HG03469 (cell line): ENCODE measurements around the gene IFNA10.
"Not testable (repeated sequence)": the region's sequence is repeated elsewhere in the genome, so short reads cannot be mapped to it uniquely, and the experiment has no call there.

ENCODE experiments used
- ATAC-seq: cut with Tn5 transposase; IDR thresholded peaks from one replicate; pipeline ENCODE4 v1.9.1; 2021; ENCODE audit warnings: mild to moderate bottlenecking, moderate library complexity, moderate number of reproducible peaks; ENCODE audit not compliant: unreplicated experiment

The IFNA10 gene

GRCh38 chr9:21207043-21207442 is at the start of gene IFNA10:
IFNA10 (minus strand) TSS chr9:21207143; CDS start chr9:21207097, 46 bp downstream.
- ATAC-seq, result not testable (repeated sequence)

DNA sequence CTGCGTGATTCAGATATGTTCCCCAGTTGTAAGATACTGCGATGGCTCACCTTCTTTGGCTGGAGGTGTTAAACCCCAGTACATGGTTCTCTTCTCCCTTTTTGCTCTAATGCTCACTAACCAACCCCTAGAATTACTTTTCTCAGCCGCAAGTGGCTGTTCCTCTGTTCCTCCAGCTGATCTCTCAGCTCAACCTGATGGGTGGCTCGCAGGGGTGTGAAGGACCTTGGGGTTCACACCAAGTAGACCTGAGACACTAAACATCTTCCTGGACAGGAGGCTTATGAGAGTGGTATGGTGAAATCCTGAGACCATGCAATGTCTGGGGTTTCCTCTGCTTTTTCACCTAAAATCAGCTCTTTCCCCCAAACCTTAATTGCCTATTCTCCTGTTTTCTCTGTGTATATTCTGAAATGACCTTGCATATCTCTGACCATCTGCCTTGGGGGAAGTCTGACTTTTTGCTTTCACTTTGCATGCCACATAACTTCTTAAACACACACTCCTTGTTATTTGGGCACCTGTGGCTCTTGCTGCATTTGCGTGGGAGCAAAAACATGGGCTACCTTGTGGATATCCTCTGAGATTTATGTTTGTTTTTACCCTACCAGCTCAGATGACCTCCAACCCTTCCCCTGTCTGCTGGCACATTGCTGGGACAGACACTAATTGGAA is 48.7 kb upstream of the IFNA10 start:
- ATAC-seq, result no peak

DNA sequence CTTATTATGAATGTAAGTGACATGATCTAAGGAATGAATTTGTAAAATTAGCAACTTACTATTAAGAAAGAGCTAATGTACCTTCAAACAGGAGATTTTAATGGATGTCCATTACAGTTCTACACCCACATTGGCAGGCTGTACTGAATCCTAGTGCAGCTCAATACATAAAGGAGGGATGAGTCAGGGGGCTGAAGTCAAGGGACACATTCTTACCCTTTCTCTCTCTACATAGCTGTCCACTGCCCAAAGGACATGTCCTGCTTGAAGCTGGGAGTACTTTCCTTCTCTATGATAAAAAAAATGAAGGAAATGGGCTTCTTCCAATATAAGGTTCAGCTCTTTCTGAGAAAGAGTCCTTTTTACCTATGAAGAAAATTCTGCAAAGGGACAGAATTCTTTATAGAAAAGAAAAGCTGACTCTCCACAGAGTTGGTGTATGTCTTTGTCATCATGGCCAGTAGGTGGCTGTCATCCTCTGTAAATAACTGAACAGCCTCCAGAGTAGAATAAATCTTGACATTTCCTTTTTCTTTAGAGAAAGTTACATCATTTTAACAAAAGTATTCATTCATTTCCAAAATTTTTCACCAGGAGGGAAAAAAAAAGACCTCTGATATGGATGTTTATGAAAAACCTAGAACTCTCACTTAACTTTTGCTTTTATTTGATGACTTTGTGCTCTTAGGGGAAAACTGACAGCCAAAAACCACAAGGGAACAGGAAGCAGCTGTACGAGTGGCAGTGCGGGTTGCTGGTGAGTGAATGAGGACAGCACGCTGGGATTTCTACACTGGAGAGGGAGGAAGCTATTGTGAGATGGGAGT is 46.0 kb upstream of the IFNA10 start:
- peak; percentile 59 for ATAC-seq

DNA sequence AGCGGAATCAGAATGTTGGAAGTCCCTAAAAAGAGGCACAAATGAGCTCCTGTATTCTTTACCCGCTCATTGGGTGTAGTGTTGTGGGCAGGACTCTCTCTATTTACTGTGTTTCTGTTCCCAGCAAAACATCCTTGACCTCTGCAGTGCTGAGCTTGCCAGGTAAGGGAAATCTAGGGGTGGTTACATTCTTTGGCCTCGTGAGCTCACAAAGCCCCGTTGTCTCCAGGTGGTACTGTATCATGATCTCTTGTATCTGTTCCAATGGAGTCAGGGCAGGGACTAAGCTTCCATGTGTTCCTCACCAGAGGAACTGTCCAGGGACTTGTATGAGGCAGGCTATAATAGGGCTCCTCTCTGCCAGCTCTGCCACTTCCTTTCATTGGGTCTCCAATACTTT is 44.7 kb upstream of the IFNA10 start:
- no peak for ATAC-seq

GRCh38 chr9:21251190-21251589 is 44.2 kb upstream of the IFNA10 start:
- no peak for ATAC-seq

- no peak for ATAC-seq
Measured at GRCh38 chr9:21244836-21245235, 37.9 kb upstream of the IFNA10 start.

GRCh38 chr9:21239911-21240310 is 33.0 kb upstream of the IFNA10 start, which contains the start of gene IFNA14:
IFNA14 (minus strand) TSS chr9:21240005; CDS start chr9:21239935, 70 bp downstream.
- no peak for ATAC-seq

GRCh38 chr9:21236360-21236714 is 29.4 kb upstream of the IFNA10 start:
- not testable (repeated sequence) for ATAC-seq

DNA sequence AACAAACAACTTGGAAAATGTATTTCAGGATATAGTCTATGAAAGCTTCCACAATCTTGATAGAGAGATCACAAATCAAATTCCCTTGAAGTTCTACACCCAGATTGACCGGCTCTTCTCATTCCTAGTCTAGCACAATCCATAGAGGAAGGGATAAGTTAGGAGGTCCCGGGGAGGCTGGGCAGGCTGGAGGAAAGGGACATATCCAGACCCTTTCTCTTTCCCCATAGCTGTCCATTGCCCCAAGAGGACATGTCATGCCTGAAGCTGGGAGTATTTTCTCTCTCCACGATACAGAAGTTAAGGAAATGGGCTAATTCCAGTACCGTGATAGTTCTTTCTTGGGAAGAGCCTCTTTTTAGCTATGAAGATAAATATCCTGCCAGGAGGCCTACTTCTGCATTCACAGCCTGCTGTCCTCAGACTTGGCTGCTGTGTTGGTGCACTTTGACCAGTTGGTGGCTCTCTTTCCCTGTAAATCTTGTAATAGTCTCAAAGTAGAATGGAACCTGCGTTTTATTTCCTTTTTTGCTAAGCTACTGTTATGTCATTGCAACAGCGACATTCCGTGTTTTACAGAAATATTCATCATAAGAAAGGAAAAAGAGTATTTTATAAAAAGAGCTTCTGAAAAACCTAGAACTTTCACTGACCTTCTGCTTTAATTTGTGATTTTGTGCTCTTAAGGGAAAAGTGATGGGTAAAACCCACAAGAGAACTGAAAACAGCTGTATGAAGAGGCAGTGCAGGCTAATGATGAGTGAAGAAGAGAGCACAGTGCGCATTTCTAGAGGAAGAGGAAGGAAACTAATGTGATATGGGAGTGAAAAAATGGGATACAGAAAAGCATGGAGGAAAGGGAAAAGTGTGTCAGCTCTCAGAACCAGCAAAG is 28.8 kb upstream of the IFNA10 start:
- peak; percentile 58 for ATAC-seq

GRCh38 chr9:21234153-21234687 is 27.3 kb upstream of the IFNA10 start:
- ATAC-seq, result no peak

DNA sequence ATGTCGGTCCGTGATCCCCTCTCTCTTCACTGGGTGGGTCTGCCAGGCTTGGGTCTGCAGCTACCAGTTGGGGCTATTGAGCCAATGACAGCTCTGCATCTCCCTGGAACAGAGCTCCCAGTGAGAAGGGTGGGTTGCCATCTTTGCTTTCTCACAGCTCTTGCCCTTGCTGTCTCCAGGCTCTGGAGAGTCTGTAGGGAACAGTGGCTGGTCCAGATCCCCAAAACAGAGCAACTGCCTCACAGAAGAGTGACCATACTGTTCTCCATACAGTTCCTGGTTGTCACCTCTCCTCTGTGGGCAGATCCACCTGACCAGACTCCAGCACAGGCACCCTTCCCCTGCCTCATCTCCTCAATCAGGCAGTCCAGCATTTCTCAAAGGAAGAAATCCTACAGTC is 26.3 kb upstream of the IFNA10 start:
- ATAC-seq, result no peak

DNA sequence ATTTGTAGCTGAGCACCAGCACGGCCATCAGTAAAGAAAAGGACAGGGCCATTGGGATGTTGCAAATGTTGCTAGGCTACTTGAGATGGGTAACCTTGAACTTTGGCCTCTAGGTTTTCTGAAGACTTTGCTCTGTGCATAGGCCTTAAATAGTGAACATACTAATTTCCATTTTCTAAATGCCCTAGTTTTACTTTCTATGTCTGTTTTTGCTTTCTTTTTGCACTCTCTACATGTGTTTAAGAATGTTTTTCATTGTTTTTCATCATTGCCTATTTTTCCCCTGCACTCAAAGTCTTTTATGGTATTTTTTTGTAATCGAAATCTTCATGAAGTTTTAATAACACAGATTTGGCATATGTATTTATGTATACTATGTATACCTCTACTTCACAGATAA is 21.2 kb upstream of the IFNA10 start, which contains the start of gene IFNA17:
IFNA17 (minus strand) TSS at position 101 of the 400 bp plus-strand sequence; CDS start at position 52, 49 bp downstream.
- ATAC-seq, result no peak

GRCh38 chr9:21217211-21217610 is 10.3 kb upstream of the IFNA10 start, which contains the start of gene IFNA16:
IFNA16 (minus strand) TSS chr9:21217311; CDS start chr9:21217305, 6 bp downstream.
- ATAC-seq, result not testable (repeated sequence)

- peak; percentile 74 for ATAC-seq
Measured at GRCh38 chr9:21213411-21214326, 6.7 kb upstream of the IFNA10 start.

- not testable (repeated sequence) for ATAC-seq
Measured at GRCh38 chr9:21212160-21212559, 5.2 kb upstream of the IFNA10 start.

- not testable (repeated sequence) for ATAC-seq
Measured at GRCh38 chr9:21210782-21211181, 3.8 kb upstream of the IFNA10 start.

DNA sequence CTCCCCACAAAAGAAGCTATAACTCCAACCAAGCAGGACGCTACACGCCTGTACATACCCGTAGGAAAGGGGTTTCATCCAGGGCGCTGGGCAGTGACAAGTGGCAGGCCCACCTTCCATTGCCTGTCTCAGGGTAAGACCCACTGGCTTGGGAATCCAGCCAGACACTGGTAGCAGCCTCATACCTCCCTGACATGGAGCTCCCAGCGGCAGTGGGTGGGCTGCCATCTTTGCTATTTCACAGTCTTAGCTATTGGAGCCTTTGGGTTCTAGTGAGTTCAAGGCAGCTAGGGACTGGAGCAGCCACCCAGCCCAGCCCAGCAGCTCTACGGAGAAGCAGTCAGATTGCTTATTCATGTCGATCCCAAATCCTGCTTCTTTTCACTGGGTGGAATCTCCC is 3.4 kb upstream of the IFNA10 start:
- ATAC-seq, result no peak

- no peak for ATAC-seq
Measured at GRCh38 chr9:21205204-21205603, 1.7 kb downstream of the IFNA10 start.

- not testable (repeated sequence) for ATAC-seq
Measured at GRCh38 chr9:21202105-21202504, 4.8 kb downstream of the IFNA10 start, which contains the start of gene IFNA7. IFNA7 (minus strand) TSS chr9:21202205; CDS start chr9:21202165, 40 bp downstream.
